ENCODE results near the gene HIF1A. TPM values are rescaled to one million over a fixed set of nuclear protein-coding genes. Genes with fewer than 3 reads are reported as not detected.
A peak's percentile ranks its signal among the peaks of the same experiment; 100 is the strongest.

Gene HIF1A
- total RNA-seq, 1 experiment from 2014 or later, result 135 TPM

DNA sequence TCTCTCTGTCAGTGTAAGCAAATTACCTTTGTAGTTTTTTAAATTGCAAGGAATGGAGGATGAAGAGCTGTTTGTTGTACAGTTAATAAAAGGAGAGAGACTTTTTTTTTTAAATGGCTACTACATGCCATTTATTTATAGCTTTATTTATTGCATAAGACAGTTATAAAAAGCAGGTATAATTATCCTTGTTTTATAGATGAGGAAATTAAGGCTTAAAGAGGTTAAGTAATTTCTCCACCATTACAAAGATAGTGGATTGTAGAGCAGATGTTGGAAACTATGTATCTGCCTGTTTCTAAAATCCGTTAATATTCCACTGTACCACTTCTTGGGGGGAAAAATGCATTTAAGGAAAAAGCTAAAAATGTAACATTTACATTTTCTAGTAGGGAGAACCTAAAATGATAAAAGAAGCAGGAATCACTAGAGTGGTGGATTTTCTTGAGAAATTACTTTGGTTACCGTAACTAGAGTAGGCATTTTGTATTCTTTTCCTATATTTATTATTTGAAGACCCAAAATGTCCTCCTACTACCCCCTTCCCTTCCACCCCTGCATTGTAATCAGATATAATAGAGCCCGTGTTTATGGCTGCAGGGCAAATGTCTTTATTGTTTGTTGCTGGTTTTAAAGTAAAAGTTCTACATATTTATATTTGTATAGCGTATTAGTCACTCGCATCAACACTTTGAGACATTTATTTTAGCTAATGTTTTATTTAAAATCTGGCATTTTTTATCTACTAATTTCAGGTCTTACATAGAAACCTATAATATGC is 69.2 kb downstream of the HIF1A start:
- H3K4me1 ChIP-seq (ENCODE audit: insufficient read depth, low read length, poor library complexity, severe bottlenecking), result peaks cover 23% of the 10 kb centered on the region
- ChIA-PET CTCF (no interaction called here), POLR2A (ENCODE audit: low non-redundant PET) (no interaction called here)
- BruUV-seq (replicated peaks), result no TSS peak
- peaks cover 20% of the 10 kb centered on the region for H3K36me3 ChIP-seq (ENCODE audit: insufficient read depth, low read length, poor library complexity, severe bottlenecking)
- no peaks in the 10 kb centered on the region for H3K27me3 ChIP-seq (replicated peaks; ENCODE audit: insufficient read depth, low read depth, low read length, poor library complexity)
- H3K9me3 ChIP-seq (ENCODE audit: low read depth, low read length, poor library complexity, severe bottlenecking), result no peaks in the 10 kb centered on the region
- H3K27ac ChIP-seq (ENCODE audit: low read depth, low read length, poor library complexity, severe bottlenecking), result peak overlapping the region; percentile 84
- peak overlapping the region; percentile 83 for H3K4me3 ChIP-seq (ENCODE audit: low read depth, low read length, poor library complexity, severe bottlenecking)
- intact Hi-C loops (cut with micrococcal nuclease; ENCODE audit: unreplicated experiment), result no loop called here
- no peak for DNase-seq (ENCODE audit: low spot score)
- TF ChIP-seq, protein P1, sequence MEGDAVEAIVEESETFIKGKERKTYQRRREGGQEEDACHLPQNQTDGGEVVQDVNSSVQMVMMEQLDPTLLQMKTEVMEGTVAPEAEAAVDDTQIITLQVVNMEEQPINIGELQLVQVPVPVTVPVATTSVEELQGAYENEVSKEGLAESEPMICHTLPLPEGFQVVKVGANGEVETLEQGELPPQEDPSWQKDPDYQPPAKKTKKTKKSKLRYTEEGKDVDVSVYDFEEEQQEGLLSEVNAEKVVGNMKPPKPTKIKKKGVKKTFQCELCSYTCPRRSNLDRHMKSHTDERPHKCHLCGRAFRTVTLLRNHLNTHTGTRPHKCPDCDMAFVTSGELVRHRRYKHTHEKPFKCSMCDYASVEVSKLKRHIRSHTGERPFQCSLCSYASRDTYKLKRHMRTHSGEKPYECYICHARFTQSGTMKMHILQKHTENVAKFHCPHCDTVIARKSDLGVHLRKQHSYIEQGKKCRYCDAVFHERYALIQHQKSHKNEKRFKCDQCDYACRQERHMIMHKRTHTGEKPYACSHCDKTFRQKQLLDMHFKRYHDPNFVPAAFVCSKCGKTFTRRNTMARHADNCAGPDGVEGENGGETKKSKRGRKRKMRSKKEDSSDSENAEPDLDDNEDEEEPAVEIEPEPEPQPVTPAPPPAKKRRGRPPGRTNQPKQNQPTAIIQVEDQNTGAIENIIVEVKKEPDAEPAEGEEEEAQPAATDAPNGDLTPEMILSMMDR (conservative IDR thresholded peaks at IDR 0.05; ENCODE audit: low read depth, low read length), result no peak
- TF ChIP-seq EZH2 (IDR thresholded peaks at IDR 0.05; ENCODE audit: borderline replicate concordance, low read depth, low read length, poor library complexity, severe bottlenecking), result no peak

DNA sequence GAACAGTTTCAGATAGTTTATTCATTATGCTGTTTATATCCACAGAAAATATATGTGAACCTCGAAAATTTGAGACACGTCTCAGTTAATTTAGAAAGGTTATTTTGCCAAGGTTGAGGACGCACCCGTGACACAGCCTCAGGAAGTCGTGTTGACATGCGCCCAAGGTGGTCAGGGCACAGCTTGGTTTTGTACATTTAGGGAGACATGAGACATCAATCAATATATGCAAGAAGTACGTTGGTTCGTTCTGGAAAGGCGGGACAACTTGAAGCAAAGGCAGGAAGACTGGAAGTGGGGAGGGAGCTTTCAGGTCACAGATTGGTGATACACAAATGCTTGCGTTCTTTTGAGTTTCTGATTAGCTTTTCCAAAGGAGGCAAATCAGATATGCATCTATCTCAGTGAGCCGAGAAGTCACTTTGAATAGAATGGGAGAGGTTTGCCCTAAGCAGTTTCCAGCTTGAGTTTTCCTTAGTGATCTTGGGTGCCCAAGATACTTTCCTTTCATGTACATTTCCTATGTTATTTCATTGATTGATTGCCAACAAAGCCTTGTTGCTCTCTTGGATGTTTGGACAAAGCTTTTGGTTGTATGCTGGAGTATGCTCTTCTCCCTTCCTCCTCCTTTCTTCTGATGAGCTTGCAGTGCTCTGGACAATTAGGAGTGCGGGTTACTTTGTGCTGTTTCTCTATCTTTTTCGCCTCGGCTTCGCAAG is 70.1 kb downstream of the HIF1A start:
- ChIA-PET CTCF (no interaction called here), POLR2A (ENCODE audit: low non-redundant PET) (interaction anchor here (0.7 kb wide), 1 partner anchor 487 kb away, joined by 3 read pairs; no protein-coding TSS in a partner anchor)
- Histone ChIP-seq H3K27ac (ENCODE audit: low read depth, low read length, poor library complexity, severe bottlenecking) (peak overlapping the region; percentile 9), H3K4me3 (ENCODE audit: low read depth, low read length, poor library complexity, severe bottlenecking) (peak overlapping the region; percentile 83), H3K27me3 (replicated peaks; ENCODE audit: insufficient read depth, low read depth, low read length, poor library complexity) (no peaks in the 10 kb centered on the region), H3K4me1 (ENCODE audit: insufficient read depth, low read length, poor library complexity, severe bottlenecking) (peaks cover 23% of the 10 kb centered on the region), H3K9me3 (ENCODE audit: low read depth, low read length, poor library complexity, severe bottlenecking) (no peaks in the 10 kb centered on the region), H3K36me3 (ENCODE audit: insufficient read depth, low read length, poor library complexity, severe bottlenecking) (peaks cover 28% of the 10 kb centered on the region)
- intact Hi-C loops (cut with micrococcal nuclease; ENCODE audit: unreplicated experiment), result no loop called here
- no TSS peak for BruUV-seq (replicated peaks)
- DNase-seq (ENCODE audit: low spot score), result peak; percentile 42
- TF ChIP-seq, protein P1 (conservative IDR thresholded peaks at IDR 0.05; ENCODE audit: low read depth, low read length), result no peak
- no peak for TF ChIP-seq EZH2 (IDR thresholded peaks at IDR 0.05; ENCODE audit: borderline replicate concordance, low read depth, low read length, poor library complexity, severe bottlenecking)

DNA sequence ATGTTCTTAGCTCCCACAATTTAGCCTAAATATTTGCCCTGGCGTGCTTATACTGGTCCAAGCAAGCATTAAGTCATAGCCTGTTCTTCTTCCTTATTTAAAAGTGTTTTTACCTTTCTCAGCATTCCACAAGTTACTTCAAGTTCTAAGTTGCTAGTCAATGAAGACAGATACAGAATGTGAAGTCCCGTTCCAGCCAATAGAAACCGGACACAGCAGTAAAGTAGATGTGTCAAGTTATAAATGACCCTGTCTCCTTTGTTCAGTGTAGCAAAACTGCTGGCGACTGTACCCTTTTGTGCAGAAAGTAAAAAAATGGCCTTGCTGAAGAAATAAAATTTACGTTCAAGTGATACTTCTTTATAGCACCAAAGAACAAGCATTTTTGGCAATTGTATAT is 70.8 kb downstream of the HIF1A start:
- peaks cover 36% of the 10 kb centered on the region for H3K36me3 ChIP-seq (ENCODE audit: insufficient read depth, low read length, poor library complexity, severe bottlenecking)
- H3K4me3 ChIP-seq (ENCODE audit: low read depth, low read length, poor library complexity, severe bottlenecking), result no peak overlapping the region
- H3K9me3 ChIP-seq (ENCODE audit: low read depth, low read length, poor library complexity, severe bottlenecking), result no peaks in the 10 kb centered on the region
- H3K4me1 ChIP-seq (ENCODE audit: insufficient read depth, low read length, poor library complexity, severe bottlenecking), result peaks cover 23% of the 10 kb centered on the region
- TF ChIP-seq EZH2 (IDR thresholded peaks at IDR 0.05; ENCODE audit: borderline replicate concordance, low read depth, low read length, poor library complexity, severe bottlenecking), result no peak
- TF ChIP-seq, protein P1 (conservative IDR thresholded peaks at IDR 0.05; ENCODE audit: low read depth, low read length), result no peak
- H3K27ac ChIP-seq (ENCODE audit: low read depth, low read length, poor library complexity, severe bottlenecking), result peak overlapping the region; percentile 9
- DNase-seq (ENCODE audit: low spot score), result no peak
- intact Hi-C loops (cut with micrococcal nuclease; ENCODE audit: unreplicated experiment), result no loop called here
- CTCF ChIA-PET, result no interaction called here
- H3K27me3 ChIP-seq (replicated peaks; ENCODE audit: insufficient read depth, low read depth, low read length, poor library complexity), result no peaks in the 10 kb centered on the region
- POLR2A ChIA-PET (ENCODE audit: low non-redundant PET), result interaction anchor here (0.7 kb wide), 1 partner anchor 487 kb away, joined by 3 read pairs; no protein-coding TSS in a partner anchor
- no TSS peak for BruUV-seq (replicated peaks)

Data from A673 (cell line).